K562 (cell line): ENCODE measurements around the gene LGALS9B.
"Not testable (repeated sequence)": the region's sequence is repeated elsewhere in the genome, so short reads cannot be mapped to it uniquely, and the experiment has no call there.

Source experiments
- DPF2 ChIP-seq: fragments of 450-650 bp; IDR thresholded peaks from 2 replicates; pipeline ENCODE4 v1.6.1; 2016
- SMARCC2 ChIP-seq: fragments of 450-650 bp; IDR thresholded peaks from 2 replicates; pipeline ENCODE4 v1.6.1; 2017; ENCODE audit warnings: antibody characterized with exemption, moderate library complexity, mild to moderate bottlenecking, low read depth
- TBL1XR1 ChIP-seq, 2 experiments: IDR thresholded peaks; 2 replicates each; pipeline ENCODE4 v1.6.1; 2012; ENCODE audit warnings: improper control_type of control experiment in 2 of 2, low read length in 2 of 2, mild to moderate bottlenecking in 1 of 2

DNA sequence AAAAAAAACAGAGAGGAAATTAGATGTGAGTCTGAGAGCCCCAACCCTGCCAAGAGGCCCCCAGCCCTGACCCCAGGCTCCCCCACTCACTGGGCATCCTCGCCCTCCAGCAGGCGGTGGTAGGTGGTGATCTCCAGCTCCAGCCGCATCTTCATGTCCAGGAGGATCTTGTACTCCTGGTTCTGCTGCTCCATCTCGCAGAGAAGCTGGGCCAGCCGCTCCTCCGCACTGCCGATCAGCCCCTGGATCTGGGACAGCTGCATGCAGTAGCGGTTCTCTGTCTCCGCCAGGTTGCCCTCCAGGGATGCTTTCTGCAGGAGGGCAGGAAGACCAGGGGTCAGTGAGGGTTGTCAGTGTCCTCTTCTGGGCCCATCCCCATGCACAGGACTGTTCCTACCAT, 46.2 kb upstream of the LGALS9B start:
- not testable (repeated sequence) for TF ChIP-seq SMARCC2; TBL1XR1 (IDR thresholded peaks at IDR 0.05; ENCODE audit: low read length in 2 of 2); DPF2
